WTC11 (cell line): ENCODE data around the gene EMC8. TPM values are rescaled to one million over a fixed set of nuclear protein-coding genes. Genes with fewer than 3 reads are reported as not detected.

Experiments used
- ATAC-seq: fragments of 200-7000 bp; cut with Tn5 transposase; 2 replicates; pipeline ENCODE4 v1.10.0; 2021; ENCODE audit warnings: mild to moderate bottlenecking, moderate library complexity
- CTCF ChIA-PET: fragments of 300-600 bp; sonication (Branson Sonifier 250); formaldehyde crosslinking; loops from one replicate; lab custom pipeline; 2021; ENCODE audit warnings: antibody characterized with exemption; lab: Charles Lee
- POLR2A ChIA-PET: fragments of 350-600 bp; sonication (Branson Sonifier 250); formaldehyde crosslinking; loops from one replicate; lab custom pipeline; 2021; ENCODE audit warnings: antibody characterized with exemption; lab: Charles Lee
- DNase-seq: peaks from one replicate; pipeline ENCODE4 v3.0.0; 2021; ENCODE audit warnings: low spot score
- H3K27ac Mint-ChIP-seq: 2 replicates; pipeline ENCODE4 v1.8.0; 2021; ENCODE audit warnings: mixed read lengths
- H3K27me3 Mint-ChIP-seq: 2 replicates; pipeline ENCODE4 v1.8.0; 2021; ENCODE audit warnings: low read depth, mild to moderate bottlenecking, moderate library complexity, mixed read lengths
- H3K36me3 Mint-ChIP-seq: 2 replicates; pipeline ENCODE4 v1.8.0; 2021; ENCODE audit warnings: mixed read lengths
- H3K4me1 Mint-ChIP-seq: 2 replicates; pipeline ENCODE4 v1.8.0; 2022; ENCODE audit warnings: mixed read lengths
- H3K4me3 Mint-ChIP-seq: 2 replicates; pipeline ENCODE4 v1.8.0; 2021; ENCODE audit warnings: mild to moderate bottlenecking, moderate library complexity, mixed read lengths
- H3K9me3 Mint-ChIP-seq: 2 replicates; pipeline ENCODE4 v1.8.0; 2021; ENCODE audit warnings: mixed read lengths
- ATF2 ChIP-seq: sonication (generic); formaldehyde crosslinking; IDR thresholded peaks from 2 replicates; pipeline ENCODE4 v1.8.1; 2022; ENCODE audit warnings: low read depth, missing genetic modification reagents, borderline replicate concordance
- CREB1 ChIP-seq: sonication (generic); formaldehyde crosslinking; IDR thresholded peaks from 2 replicates; pipeline ENCODE4 v1.8.0; 2023; ENCODE audit warnings: mild to moderate bottlenecking, missing genetic modification reagents
- ESRRA ChIP-seq: sonication (generic); formaldehyde crosslinking; IDR thresholded peaks from 2 replicates; pipeline ENCODE4 v1.8.1; 2022; ENCODE audit warnings: mild to moderate bottlenecking, missing genetic modification reagents, borderline replicate concordance
- GRHL2 ChIP-seq: fragments of 250-450 bp; sonication (Bioruptor Pico); IDR thresholded peaks from 2 replicates; pipeline ENCODE4 v1.8.0; 2022; ENCODE audit warnings: mild to moderate bottlenecking, moderate library complexity; ENCODE audit not compliant: insufficient replicate concordance, severe bottlenecking
- NFYB ChIP-seq: sonication (generic); formaldehyde crosslinking; conservative IDR thresholded peaks from 2 replicates; pipeline ENCODE4 v1.8.0; 2022; ENCODE audit warnings: low read depth, missing genetic modification reagents
- PREB ChIP-seq: sonication (generic); formaldehyde crosslinking; IDR thresholded peaks from 2 replicates; pipeline ENCODE4 v1.8.1; 2022; ENCODE audit warnings: mild to moderate bottlenecking, missing genetic modification reagents, moderate library complexity, borderline replicate concordance
- SMAD3 ChIP-seq: sonication (generic); formaldehyde crosslinking; IDR thresholded peaks from 2 replicates; pipeline ENCODE4 v1.8.0; 2022; ENCODE audit warnings: missing genetic modification reagents, mild to moderate bottlenecking, borderline replicate concordance
- SMAD4 ChIP-seq: sonication (generic); formaldehyde crosslinking; IDR thresholded peaks from 2 replicates; pipeline ENCODE4 v1.8.0; 2022; ENCODE audit warnings: mild to moderate bottlenecking, missing genetic modification reagents
- TEAD4 ChIP-seq: sonication (generic); formaldehyde crosslinking; IDR thresholded peaks from 2 replicates; pipeline ENCODE4 v1.8.0; 2022; ENCODE audit warnings: mild to moderate bottlenecking, missing genetic modification reagents
- ZBTB21 ChIP-seq: sonication (generic); formaldehyde crosslinking; IDR thresholded peaks from 2 replicates; pipeline ENCODE4 v1.8.1; 2023; ENCODE audit warnings: mild to moderate bottlenecking, missing genetic modification reagents, borderline replicate concordance
- ZNF138 ChIP-seq: sonication (generic); formaldehyde crosslinking; conservative IDR thresholded peaks from 2 replicates; pipeline ENCODE4 v1.8.1; 2022; ENCODE audit warnings: mild to moderate bottlenecking, moderate library complexity, missing genetic modification reagents
- ZNF263 ChIP-seq: sonication (generic); formaldehyde crosslinking; IDR thresholded peaks from 2 replicates; pipeline ENCODE4 v1.8.1; 2022; ENCODE audit warnings: low read depth, mild to moderate bottlenecking, moderate library complexity, missing genetic modification reagents
- ZNF396 ChIP-seq: fragments of 250-450 bp; sonication (Bioruptor Pico); IDR thresholded peaks from 2 replicates; pipeline ENCODE4 v1.8.0; 2021; ENCODE audit warnings: mild to moderate bottlenecking, moderate library complexity, borderline replicate concordance
- total RNA-seq: library from RNA; stranded (reverse); gene quantifications from 3 replicates; pipeline ENCODE4 v1.2.3, GENCODE V29; 2021
- TF ChIP-seq, protein P1 (sequence below): sonication (generic); formaldehyde crosslinking; IDR thresholded peaks from 2 replicates; pipeline ENCODE4 v1.8.0; 2022; ENCODE audit warnings: mild to moderate bottlenecking, missing genetic modification reagents
- TF ChIP-seq, protein P2 (sequence below): fragments of 250-450 bp; sonication (Bioruptor Pico); IDR thresholded peaks from 2 replicates; pipeline ENCODE4 v1.9.0; 2021; ENCODE audit warnings: moderate library complexity, mild to moderate bottlenecking, inconsistent platforms, borderline replicate concordance
- TF ChIP-seq, protein P3 (sequence below): sonication (generic); formaldehyde crosslinking; IDR thresholded peaks from 2 replicates; pipeline ENCODE4 v1.8.1; 2023; ENCODE audit warnings: mild to moderate bottlenecking, missing genetic modification reagents, moderate library complexity
- TF ChIP-seq, protein P4 (sequence below): fragments of 250-450 bp; sonication (Bioruptor Pico); IDR thresholded peaks from 2 replicates; pipeline ENCODE4 v1.9.0; 2021; ENCODE audit warnings: mild to moderate bottlenecking

Gene EMC8
- total RNA-seq, 1 experiment from 2014 or later, result 55.2 TPM

DNA sequence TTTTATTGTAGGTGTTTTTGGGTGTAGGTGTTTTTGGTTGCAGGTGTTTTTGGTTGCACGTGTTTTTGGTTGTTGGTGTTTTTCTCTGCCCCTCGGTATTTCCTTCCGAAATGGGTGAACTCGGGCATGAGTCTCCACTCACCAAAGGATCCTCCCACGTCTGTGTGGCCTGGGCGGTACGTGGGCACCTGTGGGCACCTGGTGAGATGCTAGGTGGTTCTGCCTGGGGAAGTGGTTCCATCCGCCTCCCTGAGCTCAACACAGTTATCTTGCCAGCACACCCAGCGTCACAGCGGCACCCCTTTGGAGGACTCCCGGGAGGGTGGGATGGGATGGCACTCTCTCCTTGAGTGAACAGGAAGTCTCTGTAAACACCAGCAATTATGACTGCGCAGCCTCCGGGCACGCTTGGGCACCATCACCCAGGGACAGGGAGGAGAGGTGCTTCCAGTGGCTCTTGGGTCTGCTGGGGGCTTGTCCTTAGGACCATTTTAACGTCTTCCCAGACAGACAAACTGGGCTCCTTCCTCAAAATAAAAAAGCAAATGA lies 29.9 kb upstream of the EMC8 start (continued):
- TF ChIP-seq, protein P1, sequence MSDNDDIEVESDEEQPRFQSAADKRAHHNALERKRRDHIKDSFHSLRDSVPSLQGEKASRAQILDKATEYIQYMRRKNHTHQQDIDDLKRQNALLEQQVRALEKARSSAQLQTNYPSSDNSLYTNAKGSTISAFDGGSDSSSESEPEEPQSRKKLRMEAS (CRISPR knock-in tag), result no peak
- no peak for TF ChIP-seq NFYB (CRISPR knock-in tag)

- peaks cover 5% of the 10 kb centered on the region; the same call in 1 of the 2 replicates for H3K36me3 Mint-ChIP-seq
- no peak overlapping the region for H3K4me3 Mint-ChIP-seq
- TF ChIP-seq SMAD4, result no peak
- TF ChIP-seq ZNF138, result no peak
- no peak for TF ChIP-seq ATF2 (CRISPR knock-in tag)
- no peak for TF ChIP-seq SMAD3
- H3K9me3 Mint-ChIP-seq, result peaks cover 16% of the 10 kb centered on the region
- ATAC-seq (no peak), DNase-seq (no peak)
- CTCF ChIA-PET, result no interaction called here
- POLR2A ChIA-PET, result no interaction called here
- no peak overlapping the region for H3K27ac Mint-ChIP-seq
- no peaks in the 10 kb centered on the region for H3K4me1 Mint-ChIP-seq
- peaks cover 11% of the 10 kb centered on the region for H3K27me3 Mint-ChIP-seq
Measured at GRCh38 chr16:85828166-85828565, 28.8 kb upstream of the EMC8 start.

GRCh38 chr16:85826686-85827247 lies 27.4 kb upstream of the EMC8 start:
- DNase-seq (no peak), ATAC-seq (no peak)
- H3K4me3 Mint-ChIP-seq, result no peak overlapping the region
- peaks cover 2% of the 10 kb centered on the region; the same call in 1 of the 2 replicates for H3K27me3 Mint-ChIP-seq
- POLR2A ChIA-PET, result no interaction called here
- no peak overlapping the region for H3K27ac Mint-ChIP-seq
- H3K4me1 Mint-ChIP-seq, result peaks cover 1% of the 10 kb centered on the region; the same call in 1 of the 2 replicates
- no peaks in the 10 kb centered on the region for H3K36me3 Mint-ChIP-seq
- CTCF ChIA-PET, result no interaction called here
- H3K9me3 Mint-ChIP-seq, result peaks cover 6% of the 10 kb centered on the region
- no peak for TF ChIP-seq ZBTB21 (CRISPR knock-in tag)
- TF ChIP-seq PREB (CRISPR knock-in tag), result no peak
- no peak for TF ChIP-seq CREB1 (CRISPR knock-in tag)
- TF ChIP-seq, protein P2, sequence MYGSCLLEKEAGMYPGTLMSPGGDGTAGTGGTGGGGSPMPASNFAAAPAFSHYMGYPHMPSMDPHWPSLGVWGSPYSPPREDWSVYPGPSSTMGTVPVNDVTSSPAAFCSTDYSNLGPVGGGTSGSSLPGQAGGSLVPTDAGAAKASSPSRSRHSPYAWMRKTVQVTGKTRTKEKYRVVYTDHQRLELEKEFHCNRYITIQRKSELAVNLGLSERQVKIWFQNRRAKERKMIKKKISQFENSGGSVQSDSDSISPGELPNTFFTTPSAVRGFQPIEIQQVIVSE (CRISPR knock-in tag), result no peak
- no peak for TF ChIP-seq ZNF396 (CRISPR knock-in tag)
- TF ChIP-seq, protein P3, sequence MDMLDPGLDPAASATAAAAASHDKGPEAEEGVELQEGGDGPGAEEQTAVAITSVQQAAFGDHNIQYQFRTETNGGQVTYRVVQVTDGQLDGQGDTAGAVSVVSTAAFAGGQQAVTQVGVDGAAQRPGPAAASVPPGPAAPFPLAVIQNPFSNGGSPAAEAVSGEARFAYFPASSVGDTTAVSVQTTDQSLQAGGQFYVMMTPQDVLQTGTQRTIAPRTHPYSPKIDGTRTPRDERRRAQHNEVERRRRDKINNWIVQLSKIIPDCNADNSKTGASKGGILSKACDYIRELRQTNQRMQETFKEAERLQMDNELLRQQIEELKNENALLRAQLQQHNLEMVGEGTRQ (CRISPR knock-in tag), result no peak
- no peak for TF ChIP-seq GRHL2
- no peak for TF ChIP-seq NFYB (CRISPR knock-in tag)
- no peak for TF ChIP-seq TEAD4 (CRISPR knock-in tag)
- TF ChIP-seq, protein P4, sequence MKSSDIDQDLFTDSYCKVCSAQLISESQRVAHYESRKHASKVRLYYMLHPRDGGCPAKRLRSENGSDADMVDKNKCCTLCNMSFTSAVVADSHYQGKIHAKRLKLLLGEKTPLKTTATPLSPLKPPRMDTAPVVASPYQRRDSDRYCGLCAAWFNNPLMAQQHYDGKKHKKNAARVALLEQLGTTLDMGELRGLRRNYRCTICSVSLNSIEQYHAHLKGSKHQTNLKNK (CRISPR knock-in tag), result no peak
- TF ChIP-seq ZNF263 (CRISPR knock-in tag), result no peak
- no peak for TF ChIP-seq ESRRA (CRISPR knock-in tag)
